GM23248 (cell line): Measurements from ENCODE around the gene WDR7. TPM values are rescaled to one million over a fixed set of nuclear protein-coding genes. Genes with fewer than 3 reads are reported as not detected.

Experiments
- DNase-seq: peaks from one replicate; pipeline ENCODE4 v3.0.0-alpha.2; 2015
- H2AFZ ChIP-seq: fragments of 200-600 bp; sonication (generic); 2 replicates; pipeline ENCODE4 v1.6.1; 2016; ENCODE audit warnings: antibody characterized with exemption
- H3F3A ChIP-seq: fragments of 200-600 bp; sonication (generic); 2 replicates; pipeline ENCODE4 v1.6.1; 2016; ENCODE audit warnings: mild to moderate bottlenecking, antibody characterized with exemption, mixed run types; ENCODE audit not compliant: insufficient read depth
- H3K27ac ChIP-seq: fragments of 200-600 bp; sonication (generic); 2 replicates; pipeline ENCODE4 v1.5.1; 2016; ENCODE audit warnings: mild to moderate bottlenecking
- H3K27me3 ChIP-seq: fragments of 200-600 bp; sonication (generic); replicated peaks from 2 replicates; pipeline ENCODE4 v1.6.1; 2016; ENCODE audit warnings: mild to moderate bottlenecking; ENCODE audit not compliant: insufficient read depth
- H3K36me3 ChIP-seq: fragments of 200-600 bp; sonication (generic); 2 replicates; pipeline ENCODE4 v1.6.1; 2016; ENCODE audit warnings: low read depth, mild to moderate bottlenecking
- H3K4me1 ChIP-seq: fragments of 200-600 bp; sonication (generic); 2 replicates; pipeline ENCODE4 v1.6.1; 2016; ENCODE audit warnings: mild to moderate bottlenecking; ENCODE audit not compliant: insufficient read depth
- H3K4me2 ChIP-seq: fragments of 200-600 bp; sonication (generic); one replicate; pipeline ENCODE4 v1.6.1; 2016; ENCODE audit warnings: mild to moderate bottlenecking; ENCODE audit not compliant: unreplicated experiment
- H3K4me3 ChIP-seq: fragments of 200-600 bp; sonication (generic); 2 replicates; pipeline ENCODE4 v1.5.1; 2016; ENCODE audit warnings: mild to moderate bottlenecking
- H3K79me2 ChIP-seq: fragments of 200-600 bp; sonication (generic); 2 replicates; pipeline ENCODE4 v1.6.1; 2016; ENCODE audit warnings: mild to moderate bottlenecking; ENCODE audit not compliant: insufficient read depth
- H3K9ac ChIP-seq: fragments of 200-600 bp; sonication (generic); 2 replicates; pipeline ENCODE4 v1.6.1; 2016; ENCODE audit warnings: mild to moderate bottlenecking
- H3K9me2 ChIP-seq: fragments of 200-600 bp; sonication (generic); 2 replicates; pipeline ENCODE4 v1.6.1; 2016; ENCODE audit warnings: mixed run types, mild to moderate bottlenecking, moderate library complexity; ENCODE audit not compliant: insufficient read depth
- H3K9me3 ChIP-seq: fragments of 200-600 bp; sonication (generic); one replicate; pipeline ENCODE4 v1.6.1; 2017; ENCODE audit warnings: low read depth
- H4K20me1 ChIP-seq: fragments of 200-600 bp; sonication (generic); 2 replicates; pipeline ENCODE4 v1.6.0; 2016; ENCODE audit not compliant: insufficient read depth
- EZH2 ChIP-seq: fragments of 200-600 bp; sonication (generic); IDR thresholded peaks from 2 replicates; pipeline ENCODE4 v1.6.1; 2018; ENCODE audit warnings: antibody characterized with exemption, mild to moderate bottlenecking; ENCODE audit not compliant: insufficient read depth, poor library complexity, severe bottlenecking
- EZH2phosphoT487 ChIP-seq: fragments of 200-600 bp; sonication (generic); IDR thresholded peaks from 2 replicates; pipeline ENCODE4 v1.6.1; 2018; ENCODE audit warnings: antibody characterized with exemption, moderate library complexity, mild to moderate bottlenecking, low read depth; ENCODE audit not compliant: insufficient read depth
- WGBS, 2 experiments: methylation state at CpG; one replicate each; pipeline ENCODE4 v1.1.6; 2015 to 2017; ENCODE audit warnings: low lambda C conversion rate in 2 of 2, low coverage in 1 of 2; ENCODE audit errors: missing lambda C conversion rate in 2 of 2; 5-methylcytosine and 5-hydroxymethylcytosine counted together
- in situ Hi-C: fragments of 300-500 bp; cut with MboI; formaldehyde crosslinking; loops from 2 replicates; pipeline ENCODE4 v1.15.0; 2020
- polyA plus RNA-seq: library from polyadenylated mRNA; unstranded; fragments of >200 nt; fragmentation: Nextera tagmentation; extraction: Ambion mirVana; gene quantifications from 2 replicates; pipeline ENCODE4 v1.2.1, GENCODE V29; 2016
- total RNA-seq: library from RNA; depleted of rRNA; stranded (reverse); fragments of >200 nt; shearing (Covaris generic); gene quantifications from 2 replicates; pipeline ENCODE4 v1.2.3, GENCODE V29; 2014

Gene WDR7
- total and polyA plus RNA-seq, 2 experiments from 2014 or later = 6.7 to 8.3 TPM

DNA sequence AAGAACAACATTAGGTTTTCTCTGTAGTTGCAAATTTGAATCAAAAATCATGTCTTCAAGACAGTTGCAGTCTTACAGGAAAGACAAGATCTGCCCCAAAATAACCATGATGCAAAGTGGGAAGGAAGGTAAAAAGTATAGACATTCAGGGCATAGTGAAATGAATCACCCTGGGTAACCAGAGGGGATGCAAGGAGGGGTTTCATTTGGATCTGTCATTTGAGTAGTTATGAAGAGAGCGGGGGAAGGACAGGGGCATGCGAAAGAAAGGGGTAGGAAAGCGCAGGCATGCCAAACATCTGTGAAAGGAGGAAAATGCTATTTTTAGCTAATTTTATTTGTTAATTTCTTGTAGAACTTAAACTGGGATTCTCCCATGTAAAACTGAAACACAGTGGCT is 276.6 kb downstream of the WDR7 start:
- H3K27me3 ChIP-seq = no peaks in the 10 kb centered on the region
- no peaks in the 10 kb centered on the region for H3F3A ChIP-seq
- H3K9ac ChIP-seq = no peak overlapping the region
- H3K4me3 ChIP-seq = no peak overlapping the region
- H3K9me2 ChIP-seq = no peaks in the 10 kb centered on the region
- TF ChIP-seq EZH2phosphoT487 = no peak
- TF ChIP-seq EZH2 = no peak
- no peaks in the 10 kb centered on the region for H3K36me3 ChIP-seq
- no peak overlapping the region for H2AFZ ChIP-seq
- no peak for DNase-seq
- H4K20me1 ChIP-seq = no peaks in the 10 kb centered on the region
- in situ Hi-C loops = no loop called here
- H3K9me3 ChIP-seq = no peaks in the 10 kb centered on the region
- no peaks in the 10 kb centered on the region for H3K79me2 ChIP-seq
- H3K4me2 ChIP-seq = no peak overlapping the region
- WGBS, 2 experiments = 94 to 99% methylated on average over 3 of the region's 3 CpGs
- no peaks in the 10 kb centered on the region for H3K4me1 ChIP-seq
- H3K27ac ChIP-seq = no peak overlapping the region

DNA sequence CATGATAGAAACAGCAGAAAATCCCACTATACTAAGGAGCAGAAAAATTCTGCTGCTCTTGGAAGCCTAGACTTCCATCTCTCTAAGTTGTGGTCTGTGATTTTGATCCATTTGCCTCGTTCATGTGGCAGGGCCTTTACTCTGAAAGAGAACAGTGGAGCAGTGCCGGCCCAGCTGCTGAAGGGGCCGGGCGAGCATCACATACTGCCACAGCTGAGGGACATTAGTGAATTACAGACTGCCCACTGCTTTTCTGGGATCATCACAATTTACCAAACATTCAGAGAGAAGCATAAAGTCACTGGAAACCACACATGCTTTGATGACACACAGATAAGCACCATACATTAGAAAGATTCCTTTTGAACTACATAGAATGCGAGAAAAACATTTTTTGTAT is 278.7 kb downstream of the WDR7 start:
- in situ Hi-C loops = no loop called here
- Histone ChIP-seq H3K27me3 (no peaks in the 10 kb centered on the region), H4K20me1 (no peaks in the 10 kb centered on the region), H3K79me2 (no peaks in the 10 kb centered on the region), H3F3A (no peaks in the 10 kb centered on the region), H3K9me3 (no peaks in the 10 kb centered on the region), H3K4me2 (no peak overlapping the region), H3K36me3 (no peaks in the 10 kb centered on the region), H2AFZ (no peak overlapping the region), H3K9me2 (no peaks in the 10 kb centered on the region), H3K4me1 (no peaks in the 10 kb centered on the region), H3K27ac (no peak overlapping the region), H3K9ac (no peak overlapping the region), H3K4me3 (no peak overlapping the region)
- 78 to 80% methylated on average over 5 of the region's 5 CpGs for WGBS, 2 experiments
- no peak for DNase-seq
- TF ChIP-seq EZH2phosphoT487 = no peak
- no peak for TF ChIP-seq EZH2

- Histone ChIP-seq H2AFZ (no peak overlapping the region), H3F3A (no peaks in the 10 kb centered on the region), H3K9me3 (no peaks in the 10 kb centered on the region), H4K20me1 (no peaks in the 10 kb centered on the region), H3K9ac (no peak overlapping the region), H3K4me1 (no peaks in the 10 kb centered on the region), H3K79me2 (no peaks in the 10 kb centered on the region), H3K4me2 (no peak overlapping the region), H3K36me3 (no peaks in the 10 kb centered on the region), H3K27me3 (no peaks in the 10 kb centered on the region), H3K4me3 (no peak overlapping the region), H3K9me2 (no peaks in the 10 kb centered on the region), H3K27ac (no peak overlapping the region)
- 88 to 95% methylated on average over 2 of the region's 2 CpGs for WGBS, 2 experiments
- in situ Hi-C loops = no loop called here
- TF ChIP-seq EZH2phosphoT487 = no peak
- TF ChIP-seq EZH2 = no peak
- DNase-seq = no peak
Observed at GRCh38 chr18:56933472-56933871, 282.3 kb downstream of the WDR7 start.

DNA sequence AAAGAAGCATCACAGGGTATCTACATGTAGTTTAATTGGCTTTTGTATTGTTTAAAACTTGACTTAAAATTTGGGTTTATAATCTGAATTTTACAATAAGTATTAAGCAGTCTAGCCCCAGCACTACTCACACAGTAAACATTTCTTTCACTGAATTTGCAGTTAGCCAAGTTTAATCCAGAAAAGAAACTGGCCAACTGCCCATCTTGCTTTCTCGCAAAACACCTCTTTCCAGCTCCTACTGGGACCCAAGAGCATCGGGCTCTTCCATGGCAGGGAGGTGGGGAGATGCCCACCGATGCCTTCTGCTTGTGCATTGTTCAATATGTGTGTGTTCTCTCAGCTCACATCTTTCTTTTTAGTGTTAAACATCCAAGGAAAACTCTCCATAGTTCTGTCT is 283.0 kb downstream of the WDR7 start:
- no peaks in the 10 kb centered on the region for H3K9me2 ChIP-seq
- H3F3A ChIP-seq = no peaks in the 10 kb centered on the region
- no peaks in the 10 kb centered on the region for H4K20me1 ChIP-seq
- no peak overlapping the region for H3K4me3 ChIP-seq
- no peaks in the 10 kb centered on the region for H3K27me3 ChIP-seq
- H3K79me2 ChIP-seq = no peaks in the 10 kb centered on the region
- H3K36me3 ChIP-seq = no peaks in the 10 kb centered on the region
- no peaks in the 10 kb centered on the region for H3K9me3 ChIP-seq
- in situ Hi-C loops = no loop called here
- no peak for DNase-seq
- WGBS, 2 experiments = 95 to 96% methylated on average over 3 of the region's 3 CpGs
- H2AFZ ChIP-seq = no peak overlapping the region
- H3K9ac ChIP-seq = no peak overlapping the region
- no peak overlapping the region for H3K4me2 ChIP-seq
- H3K4me1 ChIP-seq = no peaks in the 10 kb centered on the region
- TF ChIP-seq EZH2phosphoT487 (no peak), EZH2 (no peak)
- no peak overlapping the region for H3K27ac ChIP-seq

GRCh38 chr18:56934906-56935305 is 283.7 kb downstream of the WDR7 start:
- no peaks in the 10 kb centered on the region for H3F3A ChIP-seq
- no peaks in the 10 kb centered on the region for H3K9me2 ChIP-seq
- no peak overlapping the region for H3K27ac ChIP-seq
- no peaks in the 10 kb centered on the region for H3K9me3 ChIP-seq
- H3K4me2 ChIP-seq = no peak overlapping the region
- no peaks in the 10 kb centered on the region for H3K27me3 ChIP-seq
- H3K79me2 ChIP-seq = no peaks in the 10 kb centered on the region
- no peaks in the 10 kb centered on the region for H3K4me1 ChIP-seq
- H3K9ac ChIP-seq = no peak overlapping the region
- no peak overlapping the region for H3K4me3 ChIP-seq
- 95 to 96% methylated on average over 3 of the region's 3 CpGs for WGBS, 2 experiments
- H3K36me3 ChIP-seq = no peaks in the 10 kb centered on the region
- no peaks in the 10 kb centered on the region for H4K20me1 ChIP-seq
- in situ Hi-C loops = no loop called here
- no peak for DNase-seq
- TF ChIP-seq EZH2phosphoT487 (no peak), EZH2 (no peak)
- no peak overlapping the region for H2AFZ ChIP-seq
